Astrocyte of the spinal cord (primary cell): ENCODE results near the gene MAST4.

ENCODE experiments used
- DNase-seq: peaks from one replicate; pipeline ENCODE4 v3.0.0; 2011; ENCODE audit warnings: low read depth, low spot score
- H3K4me3 ChIP-seq: 2 replicates; pipeline ENCODE4 v1.5.1; 2011; ENCODE audit warnings: low read depth, mild to moderate bottlenecking, low read length, moderate library complexity
- CTCF ChIP-seq: IDR thresholded peaks from 2 replicates; pipeline ENCODE4 v1.5.1; 2012; ENCODE audit warnings: low read depth, mild to moderate bottlenecking, low read length, inconsistent platforms
- in situ Hi-C: cut with HindIII; loops from 2 replicates; pipeline ENCODE4 v1.10.0; 2017; ENCODE audit warnings: low sequenced_read_pairs

The MAST4 gene

GRCh38 chr5:67161767-67162166, 565.6 kb downstream of the MAST4 start:
- in situ Hi-C loops, result no loop called here
- DNase-seq, result no peak
- no peak overlapping the region for H3K4me3 ChIP-seq
- TF ChIP-seq CTCF, result no peak

DNA sequence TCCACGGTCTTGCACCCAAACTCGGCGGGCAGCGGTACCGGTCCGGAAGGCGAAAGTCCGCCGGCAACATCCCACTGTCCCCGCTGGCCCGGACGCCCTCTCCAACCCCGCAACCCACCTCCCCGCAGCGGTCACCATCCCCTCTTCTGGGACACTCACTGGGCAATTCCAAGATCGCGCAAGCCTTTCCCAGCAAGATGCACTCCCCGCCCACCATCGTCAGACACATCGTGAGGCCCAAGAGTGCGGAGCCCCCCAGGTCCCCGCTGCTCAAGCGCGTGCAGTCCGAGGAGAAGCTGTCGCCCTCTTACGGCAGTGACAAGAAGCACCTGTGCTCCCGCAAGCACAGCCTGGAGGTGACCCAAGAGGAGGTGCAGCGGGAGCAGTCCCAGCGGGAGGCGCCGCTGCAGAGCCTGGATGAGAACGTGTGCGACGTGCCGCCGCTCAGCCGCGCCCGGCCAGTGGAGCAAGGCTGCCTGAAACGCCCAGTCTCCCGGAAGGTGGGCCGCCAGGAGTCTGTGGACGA, 567.1 kb downstream of the MAST4 start:
- no peak for DNase-seq
- in situ Hi-C loops, result no loop called here
- no peak overlapping the region for H3K4me3 ChIP-seq
- TF ChIP-seq CTCF, result no peak

GRCh38 chr5:67163863-67164595, 567.8 kb downstream of the MAST4 start:
- in situ Hi-C loops, result no loop called here
- no peak for DNase-seq
- TF ChIP-seq CTCF, result no peak
- no peak overlapping the region for H3K4me3 ChIP-seq

- TF ChIP-seq CTCF, result no peak
- DNase-seq, result no peak
- no peak overlapping the region for H3K4me3 ChIP-seq
Measured at GRCh38 chr5:67164856-67165525, 568.8 kb downstream of the MAST4 start.

DNA sequence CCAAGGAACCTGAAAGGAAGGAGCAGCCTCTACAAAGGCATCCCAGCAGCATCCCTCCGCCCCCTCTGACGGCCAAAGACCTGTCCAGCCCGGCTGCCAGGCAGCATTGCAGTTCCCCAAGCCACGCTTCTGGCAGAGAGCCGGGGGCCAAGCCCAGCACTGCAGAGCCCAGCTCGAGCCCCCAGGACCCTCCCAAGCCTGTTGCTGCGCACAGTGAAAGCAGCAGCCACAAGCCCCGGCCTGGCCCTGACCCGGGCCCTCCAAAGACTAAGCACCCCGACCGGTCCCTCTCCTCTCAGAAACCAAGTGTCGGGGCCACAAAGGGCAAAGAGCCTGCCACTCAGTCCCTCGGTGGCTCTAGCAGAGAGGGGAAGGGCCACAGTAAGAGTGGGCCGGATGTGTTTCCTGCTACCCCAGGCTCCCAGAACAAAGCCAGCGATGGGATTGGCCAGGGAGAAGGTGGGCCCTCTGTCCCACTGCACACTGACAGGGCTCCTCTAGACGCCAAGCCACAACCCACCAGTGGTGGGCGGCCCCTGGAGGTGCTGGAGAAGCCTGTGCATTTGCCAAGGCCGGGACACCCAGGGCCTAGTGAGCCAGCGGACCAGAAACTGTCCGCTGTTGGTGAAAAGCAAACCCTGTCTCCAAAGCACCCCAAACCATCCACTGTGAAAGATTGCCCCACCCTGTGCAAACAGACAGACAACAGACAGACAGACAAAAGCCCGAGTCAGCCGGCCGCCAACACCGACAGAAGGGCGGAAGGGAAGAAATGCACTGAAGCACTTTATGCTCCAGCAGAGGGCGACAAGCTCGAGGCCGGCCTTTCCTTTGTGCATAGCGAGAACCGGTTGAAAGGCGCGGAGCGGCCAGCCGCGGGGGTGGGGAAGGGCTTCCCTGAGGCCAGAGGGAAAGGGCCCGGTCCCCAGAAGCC, 569.6 kb downstream of the MAST4 start:
- DNase-seq, result peak; percentile 79
- peak; percentile 83 for TF ChIP-seq CTCF
- in situ Hi-C loops, result no loop called here
- H3K4me3 ChIP-seq, result no peak overlapping the region

More at GRCh38 chr5:67164856-67165525, 568.8 kb downstream of the MAST4 start:
- in situ Hi-C loops, result no loop called here

DNA sequence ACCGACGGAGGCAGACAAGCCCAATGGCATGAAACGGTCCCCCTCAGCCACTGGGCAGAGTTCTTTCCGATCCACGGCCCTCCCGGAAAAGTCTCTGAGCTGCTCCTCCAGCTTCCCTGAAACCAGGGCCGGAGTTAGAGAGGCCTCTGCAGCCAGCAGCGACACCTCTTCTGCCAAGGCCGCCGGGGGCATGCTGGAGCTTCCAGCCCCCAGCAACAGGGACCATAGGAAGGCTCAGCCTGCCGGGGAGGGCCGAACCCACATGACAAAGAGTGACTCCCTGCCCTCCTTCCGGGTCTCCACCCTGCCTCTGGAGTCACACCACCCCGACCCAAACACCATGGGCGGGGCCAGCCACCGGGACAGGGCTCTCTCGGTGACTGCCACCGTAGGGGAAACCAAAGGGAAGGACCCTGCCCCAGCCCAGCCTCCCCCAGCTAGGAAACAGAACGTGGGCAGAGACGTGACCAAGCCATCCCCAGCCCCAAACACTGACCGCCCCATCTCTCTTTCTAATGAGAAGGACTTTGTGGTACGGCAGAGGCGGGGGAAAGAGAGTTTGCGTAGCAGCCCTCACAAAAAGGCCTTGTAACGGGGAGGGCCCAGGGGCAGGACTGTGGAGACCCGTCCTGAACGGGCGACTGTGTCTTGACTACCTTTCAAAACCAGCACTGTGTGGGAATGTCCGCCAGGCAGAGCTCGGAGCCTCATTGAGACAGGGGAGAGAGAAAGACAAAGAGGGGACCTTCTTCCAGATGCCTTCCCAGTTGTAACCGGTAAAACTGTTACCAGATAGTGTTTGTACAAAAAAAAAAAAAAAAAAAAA, 570.5 kb downstream of the MAST4 start:
- no peak for TF ChIP-seq CTCF
- no peak overlapping the region for H3K4me3 ChIP-seq
- in situ Hi-C loops, result no loop called here
- DNase-seq, result no peak
